NCI-H2196 treated with DMSO at 0.1 percent for 48 hours (cell line): Measurements from ENCODE around the gene FAAP24.
A peak's percentile ranks its signal among the peaks of the same experiment; 100 is the strongest.
"Not testable (repeated sequence)": the region's sequence is repeated elsewhere in the genome, so short reads cannot be mapped to it uniquely, and the experiment has no call there.

ENCODE experiments used
- DNase-seq: peaks from one replicate; lab custom pipeline; 2025; ENCODE audit not compliant: unreplicated experiment; lab: John Stamatoyannopoulos, UW

The FAAP24 gene, protein sequence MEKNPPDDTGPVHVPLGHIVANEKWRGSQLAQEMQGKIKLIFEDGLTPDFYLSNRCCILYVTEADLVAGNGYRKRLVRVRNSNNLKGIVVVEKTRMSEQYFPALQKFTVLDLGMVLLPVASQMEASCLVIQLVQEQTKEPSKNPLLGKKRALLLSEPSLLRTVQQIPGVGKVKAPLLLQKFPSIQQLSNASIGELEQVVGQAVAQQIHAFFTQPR

DNA sequence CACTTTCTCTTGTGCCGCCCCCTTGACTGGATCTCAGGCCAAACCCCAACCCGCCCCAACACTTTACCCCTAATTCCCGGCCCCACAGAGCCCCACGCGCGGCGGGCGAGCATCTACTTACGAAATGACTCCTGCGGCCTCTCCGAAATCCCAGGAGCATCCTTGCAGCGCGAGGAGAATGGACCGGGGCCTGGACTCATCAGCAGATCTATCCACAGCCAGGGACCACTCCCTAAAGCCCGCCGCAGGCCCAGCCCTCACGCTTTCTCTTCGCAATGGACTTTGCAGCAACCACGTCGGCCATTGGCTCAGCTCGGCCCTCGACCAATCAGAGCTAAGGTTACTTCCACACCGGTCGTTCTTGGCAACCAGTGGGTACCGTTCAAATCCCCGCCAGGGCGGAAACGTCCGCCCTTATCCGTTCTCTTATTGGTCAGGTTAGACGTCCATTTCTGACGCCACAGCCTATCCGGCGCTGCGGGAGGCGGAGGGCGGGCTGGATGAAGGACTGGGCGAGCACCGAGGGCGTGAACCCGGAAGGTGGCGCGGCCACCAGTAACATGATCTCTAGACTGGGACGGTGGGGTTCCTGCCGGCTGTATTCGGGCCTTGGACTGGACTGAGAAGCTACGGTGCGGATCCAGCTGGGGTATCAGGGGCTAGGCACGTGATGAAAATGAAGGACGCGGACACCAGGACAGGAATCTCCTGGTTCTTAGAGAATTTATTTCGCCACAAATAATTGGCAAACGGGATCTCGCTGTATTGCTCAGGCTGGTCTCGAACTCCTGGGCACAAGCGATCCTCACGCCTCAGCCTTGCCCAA, at the start of gene FAAP24, which contains the start of gene CEP89:
TSS of gene FAAP24 (plus strand) at position 528 of the 826 bp plus-strand sequence. CDS start 955 bp downstream, outside the sequence.
TSS of gene CEP89 (minus strand) at position 244 of the 826 bp plus-strand sequence. CDS start at position 160, 84 bp downstream.
- DNase-seq: peak; percentile 96

DNA sequence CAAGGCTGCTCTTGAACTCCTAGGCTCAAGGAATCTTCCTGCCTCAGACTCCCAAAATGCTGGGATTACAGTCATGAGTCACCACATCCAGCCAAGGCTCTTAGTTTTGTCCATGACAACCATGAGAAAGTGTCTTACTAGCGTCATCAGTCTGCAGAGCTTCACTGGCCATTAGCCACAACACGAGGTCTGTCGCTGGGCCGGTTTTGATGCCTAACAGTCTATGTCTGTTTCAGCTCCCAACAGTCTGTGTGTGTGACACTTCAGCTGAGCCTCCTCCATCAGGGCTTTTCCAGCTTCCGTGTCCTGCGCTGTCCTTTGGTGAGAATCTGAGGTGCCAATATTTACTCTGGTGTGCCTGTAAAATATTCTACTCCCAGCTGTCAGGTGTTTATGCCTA, 47.8 kb upstream of the FAAP24 start:
- no peak for DNase-seq

DNA sequence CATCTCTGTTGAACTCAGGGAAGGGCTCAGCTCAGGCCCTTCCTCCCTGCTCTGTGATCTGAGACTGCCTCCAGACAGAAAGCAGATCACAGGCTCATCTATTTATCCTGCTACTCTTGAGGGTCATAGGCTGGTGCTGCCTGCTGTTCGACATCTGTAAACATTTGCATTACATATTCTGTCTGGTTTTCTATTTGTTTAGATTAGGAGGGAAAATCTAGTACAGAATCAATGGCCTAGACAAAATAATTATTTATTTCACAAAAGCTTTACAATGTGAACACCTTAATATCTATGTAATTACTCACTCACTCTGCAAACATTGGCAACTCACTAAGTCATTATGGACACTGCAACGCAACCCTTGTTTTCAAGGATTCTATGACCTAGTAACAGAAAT, 43.2 kb upstream of the FAAP24 start:
- peak; percentile 14 for DNase-seq

DNA sequence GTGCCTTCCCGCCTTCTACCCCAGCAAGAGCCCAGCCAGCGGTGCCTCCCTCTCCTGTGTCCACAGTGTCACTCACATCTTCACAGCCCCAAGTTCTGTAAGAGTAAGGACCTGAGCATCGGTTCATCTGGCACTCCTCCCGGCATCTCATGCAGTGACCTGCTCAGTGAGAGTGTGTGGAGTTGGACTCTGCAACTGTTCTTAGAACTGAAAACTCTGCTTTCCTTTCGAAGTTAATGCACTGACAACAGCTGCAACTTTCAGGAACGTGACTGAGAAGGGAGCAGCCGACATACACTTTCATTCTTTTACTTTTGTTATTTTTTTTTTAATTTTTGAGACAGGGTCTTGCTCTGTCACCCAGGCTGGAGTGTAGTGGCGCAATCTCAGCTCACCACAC, 41.5 kb upstream of the FAAP24 start:
- DNase-seq: no peak

DNA sequence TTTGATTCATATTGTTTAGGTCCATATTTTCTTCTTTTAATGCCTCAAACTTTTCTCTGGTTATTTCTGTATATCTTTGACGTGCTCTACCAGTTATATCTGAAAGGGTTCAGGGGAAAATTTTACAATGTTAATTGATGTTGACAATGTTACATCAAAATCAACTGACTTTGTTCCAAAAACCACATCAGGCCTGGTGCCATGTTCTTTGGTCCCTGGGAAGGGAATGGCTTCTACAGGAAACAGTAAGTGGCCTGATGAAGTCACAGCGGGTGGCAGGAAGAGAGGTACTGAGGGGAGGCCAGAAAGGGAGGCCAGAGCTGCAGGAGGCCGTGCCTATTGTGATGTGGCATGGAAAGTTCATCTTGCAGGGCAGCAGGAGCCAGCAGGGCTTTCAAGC, 38.5 kb upstream of the FAAP24 start:
- no peak for DNase-seq

DNA sequence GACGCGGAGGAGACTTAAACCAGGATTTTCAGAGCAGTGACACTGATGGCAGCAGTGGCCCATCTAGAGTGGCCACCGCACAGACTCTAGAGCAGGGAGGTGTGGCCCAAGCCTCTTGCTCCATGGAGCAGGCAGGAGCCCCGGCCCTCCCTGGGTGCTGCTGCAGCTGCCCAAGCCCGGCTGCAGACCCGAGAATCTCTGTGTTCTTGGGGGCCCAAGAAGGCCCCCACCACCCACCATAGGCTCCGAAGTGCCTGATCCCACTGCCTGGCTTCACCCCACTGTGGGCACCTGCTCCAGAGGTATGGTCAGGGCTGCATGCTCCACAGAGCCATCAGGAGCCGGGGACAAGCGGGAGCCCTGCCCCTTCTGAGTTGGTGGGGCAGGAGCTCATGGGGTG, 36.4 kb upstream of the FAAP24 start:
- DNase-seq: no peak

DNA sequence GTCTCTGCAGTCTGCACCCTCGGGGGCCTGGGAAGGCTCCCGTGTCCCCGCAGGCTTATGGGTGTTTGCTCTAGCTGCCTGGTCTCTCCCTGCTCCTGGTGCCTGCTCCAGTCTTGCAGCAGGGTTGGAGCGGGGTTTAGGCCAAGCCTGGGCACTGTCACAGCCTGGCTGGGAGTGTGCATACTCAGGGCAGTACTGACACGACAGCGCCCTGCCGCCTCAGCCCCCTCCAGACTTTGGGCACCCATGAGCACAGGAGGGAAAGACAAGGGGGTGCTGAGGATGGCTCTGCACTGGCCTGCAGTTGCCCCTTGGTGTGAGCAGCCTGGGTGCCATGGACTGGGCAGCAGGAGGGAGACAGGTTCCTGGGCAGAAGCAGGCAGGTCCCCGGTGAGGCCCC, 36.0 kb upstream of the FAAP24 start:
- no peak for DNase-seq

DNA sequence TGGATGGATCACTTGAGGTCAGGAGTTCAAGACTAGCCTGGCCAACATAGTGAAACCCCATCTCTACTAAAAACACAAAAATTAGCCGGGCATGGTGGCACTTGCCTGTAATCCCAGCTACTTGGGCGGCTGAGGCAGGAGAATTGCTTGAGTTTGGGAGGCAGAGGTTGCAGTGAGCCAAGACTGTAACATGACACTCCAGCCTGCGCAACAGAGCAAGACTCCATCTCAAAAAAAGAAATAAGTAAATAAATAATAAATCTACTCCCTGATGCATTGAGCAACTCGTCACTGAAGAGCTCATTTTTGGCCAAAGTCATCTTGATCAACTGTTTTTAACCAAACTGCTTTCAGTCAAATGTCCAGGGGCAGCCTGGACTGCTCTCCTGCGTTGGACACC, 30.8 kb upstream of the FAAP24 start:
- DNase-seq: peak; percentile 5

DNA sequence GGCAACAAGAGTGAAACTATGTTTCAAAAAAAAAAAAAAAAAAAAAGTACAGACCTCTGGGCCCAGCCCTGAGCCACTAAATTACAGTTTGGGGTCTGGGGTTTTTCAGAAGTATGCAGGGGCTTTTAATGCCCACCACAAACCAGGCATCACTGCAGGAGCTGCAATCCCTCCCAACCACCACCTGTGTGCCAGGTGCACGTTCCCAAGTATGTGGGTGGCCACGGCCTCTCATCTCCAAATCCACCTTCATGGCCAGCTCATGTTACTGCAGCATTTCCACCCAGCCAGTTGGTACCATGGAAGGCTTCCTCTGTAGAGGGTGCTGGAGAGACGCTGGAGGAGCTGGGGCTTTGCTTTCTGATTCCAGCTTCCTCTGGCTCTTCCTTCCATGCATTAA, 26.8 kb upstream of the FAAP24 start:
- no peak for DNase-seq

DNA sequence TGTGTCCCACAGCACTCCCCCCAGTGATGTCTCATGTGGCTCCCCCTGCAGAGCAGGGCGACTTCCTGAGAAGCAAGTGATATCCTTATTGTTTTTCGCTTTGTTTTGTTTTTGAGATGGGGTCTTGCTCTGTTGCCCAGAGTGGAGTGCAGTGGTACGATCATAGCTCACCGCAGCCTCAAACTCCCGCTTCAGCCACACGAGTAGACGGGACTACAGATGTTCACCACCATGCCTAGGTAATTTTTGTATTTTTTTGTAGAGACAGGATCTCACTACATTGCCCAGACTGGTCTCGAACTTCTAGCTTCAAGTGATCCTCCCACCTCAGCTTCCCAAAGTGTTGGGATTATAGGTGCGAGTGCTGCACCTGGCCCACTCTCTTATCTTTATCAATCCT, 5.3 kb upstream of the FAAP24 start:
- no peak for DNase-seq

DNA sequence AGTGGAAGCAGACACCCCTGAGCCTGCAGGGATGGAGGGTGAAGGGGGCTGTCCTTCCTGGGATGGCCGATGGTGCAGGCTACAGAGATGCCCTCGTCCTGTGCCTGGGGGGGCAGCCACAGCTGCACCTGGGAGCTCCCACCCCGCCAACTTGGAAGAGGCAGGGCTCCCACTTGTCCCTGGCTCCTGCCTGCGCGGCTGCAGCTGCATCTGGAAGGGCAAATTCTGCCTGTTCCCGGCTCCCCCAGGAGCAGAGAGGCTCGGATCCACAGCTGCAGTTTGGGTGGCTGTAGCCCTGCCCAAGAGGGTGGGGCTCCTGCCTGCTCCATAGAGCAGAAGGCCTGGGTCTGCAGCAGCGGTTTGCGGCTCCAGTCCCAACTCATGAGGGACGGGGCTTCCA, 2.5 kb upstream of the FAAP24 start:
- DNase-seq: no peak

DNA sequence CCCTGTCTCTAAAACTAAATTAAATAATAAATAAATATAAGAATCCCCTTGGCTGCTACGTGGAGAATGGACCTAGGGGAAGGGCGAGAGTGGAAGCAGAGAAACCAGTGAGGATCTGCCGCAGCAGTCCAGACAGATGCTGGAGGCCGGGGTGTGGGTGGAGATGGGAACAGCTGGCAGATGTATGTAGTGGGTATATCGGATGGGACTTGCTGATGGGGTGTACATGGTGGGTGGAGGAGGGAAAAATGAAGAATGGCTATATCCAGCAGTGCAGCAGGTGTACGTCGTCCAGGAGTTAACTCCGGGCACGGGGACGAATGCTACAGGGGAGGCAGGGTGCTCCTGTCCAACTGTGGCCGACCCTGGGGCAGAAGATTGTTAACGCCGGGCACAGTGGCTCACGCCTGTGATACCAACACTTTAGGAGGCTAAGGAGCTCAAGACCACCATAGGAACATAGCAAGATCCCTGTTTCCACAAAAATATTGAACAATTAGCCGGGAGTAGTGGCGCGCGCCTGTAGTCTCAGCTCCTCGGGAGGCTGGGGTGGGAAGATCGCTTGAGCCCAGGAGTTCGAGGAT, 938 bp upstream of the FAAP24 start:
- no peak for DNase-seq

DNA sequence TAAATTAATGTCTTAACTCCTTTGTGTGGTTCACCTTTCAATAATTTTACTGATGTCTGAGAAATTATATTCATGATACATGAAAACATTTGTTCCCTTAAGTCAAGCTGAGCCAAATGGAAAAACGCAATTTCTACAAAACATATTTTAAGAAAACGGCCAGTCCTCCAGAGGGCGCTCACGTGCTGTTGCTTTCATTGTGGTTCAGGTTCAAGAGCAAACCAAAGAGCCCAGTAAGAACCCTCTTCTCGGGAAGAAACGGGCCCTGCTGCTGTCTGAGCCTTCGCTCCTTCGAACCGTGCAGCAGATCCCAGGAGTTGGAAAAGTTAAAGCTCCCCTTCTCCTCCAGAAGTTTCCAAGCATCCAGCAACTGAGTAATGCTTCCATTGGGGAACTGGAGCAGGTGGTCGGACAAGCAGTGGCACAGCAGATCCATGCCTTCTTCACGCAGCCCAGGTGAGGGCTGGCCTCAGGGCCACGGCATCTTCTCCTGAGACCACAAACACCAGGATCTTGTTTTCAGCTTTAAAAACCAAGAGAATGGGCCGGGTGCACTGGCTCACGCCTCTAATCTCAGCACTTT, 4.3 kb downstream of the FAAP24 start:
- peak; percentile 40 for DNase-seq

DNA sequence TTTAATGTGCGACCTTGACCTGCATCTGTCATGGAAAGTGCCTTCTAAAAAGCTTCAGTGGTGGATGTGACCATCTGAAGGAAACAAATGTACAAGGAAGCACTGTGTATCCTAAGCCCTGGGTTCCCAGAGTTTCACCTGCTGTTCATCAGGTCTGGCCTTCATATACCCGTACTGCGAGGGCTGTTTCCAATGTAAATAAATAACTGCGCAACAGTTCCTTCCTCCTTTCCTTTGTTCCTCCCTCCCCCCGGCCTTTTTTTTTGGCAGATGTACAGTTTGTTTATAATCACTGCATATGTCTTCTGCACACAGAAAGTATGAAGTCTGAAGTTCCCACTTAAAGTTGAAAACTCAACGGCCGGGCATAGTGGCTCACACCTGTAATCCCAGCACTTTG, 5.2 kb downstream of the FAAP24 start:
- DNase-seq: peak; percentile 12

DNA sequence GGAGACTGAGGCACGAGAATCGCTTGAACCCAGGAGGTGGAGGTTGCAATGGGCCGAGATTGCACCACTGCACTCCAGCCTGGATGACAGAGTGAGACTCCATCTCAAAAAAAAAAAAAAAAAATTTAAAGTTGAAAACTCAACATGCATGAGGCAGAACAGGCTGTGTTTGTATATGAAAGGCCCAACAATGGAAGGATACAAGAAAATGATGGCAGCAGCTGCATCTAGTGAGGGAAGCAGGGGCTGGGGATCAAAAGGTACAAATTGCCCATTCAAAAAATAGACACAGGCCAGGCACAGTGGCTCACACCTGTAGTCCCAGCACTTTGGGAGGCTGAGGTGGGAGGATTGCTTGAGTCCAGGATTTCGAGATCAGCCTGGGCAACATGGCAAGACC, 5.8 kb downstream of the FAAP24 start:
- not testable (repeated sequence) for DNase-seq

DNA sequence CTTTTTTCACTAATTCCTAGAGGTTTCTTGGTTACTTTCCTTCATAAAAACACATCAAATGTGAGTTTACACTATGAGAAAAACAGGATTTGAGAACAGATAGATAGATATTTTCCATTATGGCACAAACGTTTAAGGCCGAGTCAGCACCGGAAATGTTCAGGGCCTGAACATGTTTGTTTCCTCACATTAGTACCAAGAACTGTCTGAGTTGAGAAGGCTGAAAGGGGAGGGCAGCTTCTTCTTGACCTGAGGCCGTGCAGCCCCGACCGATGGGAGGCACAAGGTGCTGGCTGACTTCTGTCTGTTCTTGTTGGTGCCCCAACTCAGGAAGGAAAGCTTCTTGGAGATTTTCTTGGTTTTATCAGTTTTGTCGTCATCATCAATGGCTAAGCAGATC, 7.8 kb downstream of the FAAP24 start:
- DNase-seq: not testable (repeated sequence)

DNA sequence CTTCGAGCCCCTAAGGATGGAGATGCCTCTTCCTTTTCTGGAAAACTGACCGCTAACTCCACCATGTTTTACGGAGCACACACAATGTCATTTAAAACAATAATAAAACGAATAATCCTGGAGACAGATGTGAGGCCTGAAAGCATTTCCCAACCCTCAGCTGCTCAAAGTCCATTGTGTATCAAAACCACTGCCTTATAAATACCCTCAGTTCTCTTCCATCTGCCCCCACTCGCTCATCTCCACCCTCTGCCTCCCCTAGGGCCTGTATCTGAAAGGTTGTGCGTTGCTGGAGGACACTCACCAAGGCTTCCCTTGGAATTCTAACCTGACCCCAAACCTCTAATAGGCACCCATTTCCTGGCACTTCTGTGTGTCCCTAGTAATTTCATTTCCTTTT, 10.4 kb downstream of the FAAP24 start:
- not testable (repeated sequence) for DNase-seq

DNA sequence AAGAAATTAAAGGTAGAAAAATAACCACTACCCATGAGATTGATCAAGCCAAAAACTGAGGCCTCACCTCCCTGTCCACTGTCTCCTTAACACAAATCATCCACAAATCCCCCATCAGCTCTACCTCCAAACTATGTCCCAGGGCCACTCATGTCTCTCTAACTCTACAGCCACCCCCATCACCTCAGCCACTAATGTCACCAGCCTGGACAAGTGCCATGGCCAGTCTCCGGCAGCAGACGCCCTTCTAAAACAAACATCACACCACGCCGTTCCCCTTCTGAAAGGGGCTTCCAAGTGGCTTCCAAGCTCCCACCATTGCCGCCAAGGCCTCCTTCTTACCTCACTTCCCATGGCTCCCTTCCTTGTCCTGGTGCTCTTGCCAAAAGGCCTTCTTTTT, 16.2 kb downstream of the FAAP24 start:
- DNase-seq: not testable (repeated sequence)

DNA sequence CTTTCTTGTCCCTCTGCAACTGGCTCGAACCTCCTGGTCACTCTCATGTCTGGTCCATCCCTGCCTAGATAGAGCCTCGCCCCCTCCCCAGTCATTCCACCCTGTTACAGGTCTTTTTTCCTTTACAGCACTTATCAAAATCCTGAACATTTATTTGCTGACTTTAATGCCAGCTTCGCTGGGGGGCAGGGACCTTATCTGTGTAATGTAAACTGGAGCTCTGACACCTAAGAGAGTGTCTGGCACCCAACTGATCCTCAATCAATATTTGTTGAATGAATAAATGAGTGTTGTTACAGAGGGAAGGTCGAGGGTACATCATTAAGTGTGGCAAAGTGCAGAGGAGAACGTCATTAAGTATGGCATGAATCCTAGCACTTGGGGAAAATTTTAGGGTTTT, 16.7 kb downstream of the FAAP24 start:
- no peak for DNase-seq

DNA sequence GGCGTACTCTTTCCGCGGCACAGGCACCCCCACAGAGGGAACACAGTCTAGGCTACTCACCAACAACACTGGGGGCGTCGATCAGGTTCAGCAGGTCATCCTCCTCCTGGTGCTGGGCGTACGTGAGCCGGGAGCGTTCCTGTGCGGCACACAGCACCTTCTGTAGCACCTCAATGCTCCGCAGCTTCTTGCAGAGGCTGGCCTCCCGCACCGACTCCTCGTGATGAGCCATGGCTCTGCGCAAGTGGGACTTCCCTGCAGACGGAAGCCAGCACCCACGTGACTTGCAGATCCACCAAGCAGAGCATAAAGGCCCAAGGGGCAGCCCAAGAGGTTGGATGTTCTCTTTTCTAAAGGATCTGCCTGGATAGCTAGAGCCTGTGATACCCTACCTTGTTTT, 23.9 kb downstream of the FAAP24 start:
- DNase-seq: not testable (repeated sequence)

DNA sequence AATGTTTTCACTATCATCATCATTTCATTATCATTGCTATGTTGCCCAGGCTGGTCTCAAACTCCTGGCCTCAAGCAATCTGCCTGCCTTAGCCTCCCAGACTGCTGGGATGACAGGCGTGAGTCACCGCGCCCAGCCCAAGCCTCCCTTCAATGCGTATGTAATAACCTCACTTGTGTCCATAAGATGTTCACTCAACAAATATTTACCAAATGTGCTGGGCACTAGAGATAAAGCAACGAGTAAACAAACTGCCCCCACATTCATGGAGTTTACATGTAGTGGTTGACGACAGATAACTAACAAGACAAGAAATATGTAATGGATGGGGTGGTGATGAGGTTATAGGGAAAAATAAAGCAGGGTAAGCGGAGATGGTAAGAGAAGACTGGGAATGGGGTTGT, 25.0 kb downstream of the FAAP24 start:
- DNase-seq: not testable (repeated sequence)
